Nephron progenitor cell (in vitro differentiated cells): ENCODE data around the gene SEMA3F.

Experiments
- DNase-seq: peaks from one replicate; pipeline ENCODE4 v3.0.0; 2021
- H3K27ac Mint-ChIP-seq: 2 replicates; pipeline ENCODE4 v1.8.0; 2021; ENCODE audit warnings: mild to moderate bottlenecking, moderate library complexity, mixed read lengths
- H3K27me3 Mint-ChIP-seq: 2 replicates; pipeline ENCODE4 v1.8.0; 2021; ENCODE audit warnings: mild to moderate bottlenecking, low read depth, mixed read lengths; ENCODE audit not compliant: poor library complexity
- H3K36me3 Mint-ChIP-seq: 2 replicates; pipeline ENCODE4 v1.8.0; 2021; ENCODE audit warnings: low read depth, mixed read lengths
- H3K4me1 Mint-ChIP-seq: 2 replicates; pipeline ENCODE4 v1.8.0; 2021; ENCODE audit warnings: mixed read lengths
- H3K4me3 Mint-ChIP-seq: 2 replicates; pipeline ENCODE4 v1.8.0; 2021; ENCODE audit warnings: mild to moderate bottlenecking, moderate library complexity, mixed read lengths
- H3K9me3 Mint-ChIP-seq: 2 replicates; pipeline ENCODE4 v1.8.0; 2021; ENCODE audit warnings: mild to moderate bottlenecking, moderate library complexity, mixed read lengths
- CTCF ChIP-seq: fragments of 200-600 bp; sonication (generic); IDR thresholded peaks from 2 replicates; pipeline ENCODE4 v1.5.0; 2021; ENCODE audit warnings: antibody characterized with exemption

SEMA3F gene

GRCh38 chr3:50140990-50141389 is 14.1 kb upstream of the SEMA3F start:
- Mint-ChIP-seq H3K27ac (no peak overlapping the region), H3K36me3 (no peaks in the 10 kb centered on the region), H3K9me3 (no peaks in the 10 kb centered on the region), H3K4me1 (peaks cover 82% of the 10 kb centered on the region), H3K27me3 (peaks cover 3% of the 10 kb centered on the region), H3K4me3 (no peak overlapping the region)
- TF ChIP-seq CTCF, result no peak
- DNase-seq, result no peak

- TF ChIP-seq CTCF, result no peak
- H3K27me3 Mint-ChIP-seq, result peaks cover 5% of the 10 kb centered on the region
- H3K4me3 Mint-ChIP-seq, result no peak overlapping the region
- DNase-seq, result no peak
- peaks cover 84% of the 10 kb centered on the region for H3K4me1 Mint-ChIP-seq
- H3K27ac Mint-ChIP-seq, result peak overlapping the region; percentile 59
- no peaks in the 10 kb centered on the region for H3K36me3 Mint-ChIP-seq
- no peaks in the 10 kb centered on the region for H3K9me3 Mint-ChIP-seq
These were observed 8.7 kb upstream of the SEMA3F start for GRCh38 chr3:50146316-50146901.

GRCh38 chr3:50147016-50147415 is 8.1 kb upstream of the SEMA3F start:
- peak overlapping the region; percentile 90 for H3K27ac Mint-ChIP-seq
- H3K36me3 Mint-ChIP-seq, result no peaks in the 10 kb centered on the region
- no peaks in the 10 kb centered on the region for H3K9me3 Mint-ChIP-seq
- no peak for TF ChIP-seq CTCF
- H3K4me1 Mint-ChIP-seq, result peaks cover 84% of the 10 kb centered on the region
- H3K4me3 Mint-ChIP-seq, result no peak overlapping the region
- no peak for DNase-seq
- peaks cover 5% of the 10 kb centered on the region for H3K27me3 Mint-ChIP-seq

GRCh38 chr3:50147447-50147846 is 7.7 kb upstream of the SEMA3F start:
- no peaks in the 10 kb centered on the region for H3K9me3 Mint-ChIP-seq
- no peaks in the 10 kb centered on the region for H3K36me3 Mint-ChIP-seq
- no peak for DNase-seq
- H3K27ac Mint-ChIP-seq, result peak overlapping the region; percentile 68
- peaks cover 84% of the 10 kb centered on the region for H3K4me1 Mint-ChIP-seq
- no peak for TF ChIP-seq CTCF
- no peak overlapping the region for H3K4me3 Mint-ChIP-seq
- peaks cover 5% of the 10 kb centered on the region for H3K27me3 Mint-ChIP-seq

GRCh38 chr3:50147861-50148260 is 7.3 kb upstream of the SEMA3F start:
- no peak for TF ChIP-seq CTCF
- no peaks in the 10 kb centered on the region for H3K9me3 Mint-ChIP-seq
- peaks cover 5% of the 10 kb centered on the region for H3K27me3 Mint-ChIP-seq
- no peak overlapping the region for H3K4me3 Mint-ChIP-seq
- peak overlapping the region; percentile 68 for H3K27ac Mint-ChIP-seq
- no peak for DNase-seq
- no peaks in the 10 kb centered on the region for H3K36me3 Mint-ChIP-seq
- H3K4me1 Mint-ChIP-seq, result peaks cover 87% of the 10 kb centered on the region

- Mint-ChIP-seq H3K4me3 (no peak overlapping the region), H3K27me3 (peaks cover 12% of the 10 kb centered on the region), H3K9me3 (no peaks in the 10 kb centered on the region), H3K27ac (peak overlapping the region; percentile 81), H3K36me3 (no peaks in the 10 kb centered on the region), H3K4me1 (peaks cover 91% of the 10 kb centered on the region)
- no peak for TF ChIP-seq CTCF
- DNase-seq, result no peak
These were observed 4.7 kb upstream of the SEMA3F start for GRCh38 chr3:50150404-50150750.
